ENCODE data around the gene SLC37A3.
"Not testable (repeated sequence)": the region's sequence is repeated elsewhere in the genome, so short reads cannot be mapped to it uniquely, and the experiment has no call there.

Gene SLC37A3

GRCh38 chr7:140415816-140416215, 17.5 kb upstream of the SLC37A3 start:
- H3K4me2 ChIP-seq (ENCODE audit: low read length, poor library complexity, severe bottlenecking); H3K9ac ChIP-seq (ENCODE audit: low read length); H3K4me1 ChIP-seq (ENCODE audit: control insufficient read depth, insufficient read depth, low read depth, low read length); H4K91ac ChIP-seq (ENCODE audit: low read length); H3K4me3 ChIP-seq (ENCODE audit: insufficient read depth in 1 of 2, low read depth in 1 of 2, low read length in 2 of 2); H3K14ac ChIP-seq (ENCODE audit: low read length in 2 of 2); H3K79me1 ChIP-seq (replicated peaks; ENCODE audit: low read length, poor library complexity, severe bottlenecking); H3K36me3 ChIP-seq (ENCODE audit: control insufficient read depth in 1 of 2, insufficient read depth in 2 of 2, low read depth in 1 of 2, low read length in 2 of 2); H2AFZ ChIP-seq (ENCODE audit: low read depth, low read length); H2AK5ac ChIP-seq (ENCODE audit: low read length, severe bottlenecking); H2BK120ac ChIP-seq (ENCODE audit: low read depth, low read length); DNase-seq; H3K27ac ChIP-seq (ENCODE audit: low read length, poor library complexity, severe bottlenecking); H3K23ac ChIP-seq (ENCODE audit: low read length in 2 of 2); H3K4ac ChIP-seq (ENCODE audit: low read depth in 1 of 2, low read length in 2 of 2); H2BK15ac ChIP-seq (ENCODE audit: low read depth, poor library complexity, severe bottlenecking); H2BK12ac ChIP-seq (ENCODE audit: low read length in 2 of 2); H3K9me3 ChIP-seq (ENCODE audit: control insufficient read depth, low read length); H4K8ac ChIP-seq (ENCODE audit: low read length); H2BK5ac ChIP-seq (ENCODE audit: low read depth, low read length, poor library complexity, severe bottlenecking); H3K18ac ChIP-seq (ENCODE audit: low read depth in 1 of 2, low read length in 2 of 2): not testable (repeated sequence)
- 85% methylated on average over 8 of the region's 9 CpGs for WGBS
- H3K27me3 ChIP-seq (ENCODE audit: control insufficient read depth in 1 of 2, insufficient read depth in 1 of 2, low read length in 2 of 2), result peaks cover 0 to 16% of the 10 kb centered on the region in 2 experiments

GRCh38 chr7:140415361-140415760, 17.0 kb upstream of the SLC37A3 start:
- Histone ChIP-seq H3K9ac (ENCODE audit: low read length) (no peak overlapping the region), H3K27me3 (ENCODE audit: control insufficient read depth in 1 of 2, insufficient read depth in 1 of 2, low read length in 2 of 2) (peaks cover 0 to 16% of the 10 kb centered on the region in 2 experiments), H2AK5ac (ENCODE audit: low read length, severe bottlenecking) (no peak overlapping the region), H3K14ac (ENCODE audit: low read length in 2 of 2) (no peak overlapping the region), H2BK15ac (ENCODE audit: low read depth, poor library complexity, severe bottlenecking) (no peak overlapping the region), H2BK120ac (ENCODE audit: low read depth, low read length) (no peak overlapping the region), H3K4me2 (ENCODE audit: low read length, poor library complexity, severe bottlenecking) (no peak overlapping the region), H2AFZ (ENCODE audit: low read depth, low read length) (no peak overlapping the region), H3K36me3 (ENCODE audit: control insufficient read depth in 1 of 2, insufficient read depth in 2 of 2, low read depth in 1 of 2, low read length in 2 of 2) (no peaks in the 10 kb centered on the region), H2BK12ac (ENCODE audit: low read length in 2 of 2) (no peak overlapping the region), H3K79me1 (replicated peaks; ENCODE audit: low read length, poor library complexity, severe bottlenecking) (no peaks in the 10 kb centered on the region), H3K23ac (ENCODE audit: low read length in 2 of 2) (no peak overlapping the region), H4K8ac (ENCODE audit: low read length) (no peak overlapping the region), H3K4me1 (ENCODE audit: control insufficient read depth, insufficient read depth, low read depth, low read length) (peaks cover 5% of the 10 kb centered on the region), H3K9me3 (ENCODE audit: control insufficient read depth, low read length) (no peaks in the 10 kb centered on the region), H3K4me3 (ENCODE audit: insufficient read depth in 1 of 2, low read depth in 1 of 2, low read length in 2 of 2) (no peak overlapping the region), H3K27ac (ENCODE audit: low read length, poor library complexity, severe bottlenecking) (no peak overlapping the region), H3K4ac (ENCODE audit: low read depth in 1 of 2, low read length in 2 of 2) (no peak overlapping the region), H2BK5ac (ENCODE audit: low read depth, low read length, poor library complexity, severe bottlenecking) (no peak overlapping the region), H4K91ac (ENCODE audit: low read length) (no peak overlapping the region), H3K18ac (ENCODE audit: low read depth in 1 of 2, low read length in 2 of 2) (no peak overlapping the region)
- WGBS, result 91% methylated on average over 3 of the region's 3 CpGs
- DNase-seq, result no peak

- peak overlapping the region; percentile 96 for H3K27ac ChIP-seq (ENCODE audit: low read length, poor library complexity, severe bottlenecking)
- no peak overlapping the region for H4K91ac ChIP-seq (ENCODE audit: low read length)
- H3K4me3 ChIP-seq (ENCODE audit: insufficient read depth in 1 of 2, low read depth in 1 of 2, low read length in 2 of 2), result no peak overlapping the region
- peak overlapping the region; percentile 37 for H3K4me2 ChIP-seq (ENCODE audit: low read length, poor library complexity, severe bottlenecking)
- peaks cover 14% of the 10 kb centered on the region for H3K4me1 ChIP-seq (ENCODE audit: control insufficient read depth, insufficient read depth, low read depth, low read length)
- H4K8ac ChIP-seq (ENCODE audit: low read length), result no peak overlapping the region
- peak overlapping the region; percentile 68 for H2BK5ac ChIP-seq (ENCODE audit: low read depth, low read length, poor library complexity, severe bottlenecking)
- H3K4ac ChIP-seq (ENCODE audit: low read depth in 1 of 2, low read length in 2 of 2), result no peak overlapping the region
- DNase-seq, result no peak
- no peak overlapping the region for H2BK15ac ChIP-seq (ENCODE audit: low read depth, poor library complexity, severe bottlenecking)
- no peak overlapping the region for H2AK5ac ChIP-seq (ENCODE audit: low read length, severe bottlenecking)
- H3K27me3 ChIP-seq (ENCODE audit: control insufficient read depth in 1 of 2, insufficient read depth in 1 of 2, low read length in 2 of 2), result peaks cover 0 to 14% of the 10 kb centered on the region in 2 experiments
- H2AFZ ChIP-seq (ENCODE audit: low read depth, low read length), result no peak overlapping the region
- no peak overlapping the region for H2BK12ac ChIP-seq (ENCODE audit: low read length in 2 of 2)
- H3K14ac ChIP-seq (ENCODE audit: low read length in 2 of 2), result no peak overlapping the region
- H3K36me3 ChIP-seq (ENCODE audit: control insufficient read depth in 1 of 2, insufficient read depth in 2 of 2, low read depth in 1 of 2, low read length in 2 of 2), result no peaks in the 10 kb centered on the region
- 43% methylated on average over 3 of the region's 3 CpGs for WGBS
- no peaks in the 10 kb centered on the region for H3K79me1 ChIP-seq (replicated peaks; ENCODE audit: low read length, poor library complexity, severe bottlenecking)
- H3K18ac ChIP-seq (ENCODE audit: low read depth in 1 of 2, low read length in 2 of 2), result no peak overlapping the region
- no peaks in the 10 kb centered on the region for H3K9me3 ChIP-seq (ENCODE audit: control insufficient read depth, low read length)
- H2BK120ac ChIP-seq (ENCODE audit: low read depth, low read length), result no peak overlapping the region
- no peak overlapping the region for H3K9ac ChIP-seq (ENCODE audit: low read length)
- no peak overlapping the region for H3K23ac ChIP-seq (ENCODE audit: low read length in 2 of 2)
These were observed 6.3 kb upstream of the SLC37A3 start for GRCh38 chr7:140404565-140405065.

- no peak for DNase-seq
- Histone ChIP-seq H3K4ac (ENCODE audit: low read depth in 1 of 2, low read length in 2 of 2) (no peak within 1 kb of the TSS), H3K36me3 (ENCODE audit: control insufficient read depth in 1 of 2, insufficient read depth in 2 of 2, low read depth in 1 of 2, low read length in 2 of 2) (no peaks in the 10 kb centered on the region), H3K27ac (ENCODE audit: low read length, poor library complexity, severe bottlenecking) (peak within 1 kb of the TSS; percentile 96), H2AK5ac (ENCODE audit: low read length, severe bottlenecking) (peak within 1 kb of the TSS; percentile 63), H3K9me3 (ENCODE audit: control insufficient read depth, low read length) (no peaks in the 10 kb centered on the region), H3K9ac (ENCODE audit: low read length) (no peak within 1 kb of the TSS), H2BK5ac (ENCODE audit: low read depth, low read length, poor library complexity, severe bottlenecking) (peak within 1 kb of the TSS; percentile 68), H2BK12ac (ENCODE audit: low read length in 2 of 2) (peak within 1 kb of the TSS in 1 of 2 experiments; percentile 25), H3K4me2 (ENCODE audit: low read length, poor library complexity, severe bottlenecking) (peak within 1 kb of the TSS; percentile 37), H2AFZ (ENCODE audit: low read depth, low read length) (peak within 1 kb of the TSS; percentile 2), H3K18ac (ENCODE audit: low read depth in 1 of 2, low read length in 2 of 2) (peak within 1 kb of the TSS in 1 of 2 experiments; percentile 53), H3K27me3 (ENCODE audit: control insufficient read depth in 1 of 2, insufficient read depth in 1 of 2, low read length in 2 of 2) (peaks cover 0 to 14% of the 10 kb centered on the region in 2 experiments), H4K91ac (ENCODE audit: low read length) (peak within 1 kb of the TSS; percentile 28), H3K14ac (ENCODE audit: low read length in 2 of 2) (no peak within 1 kb of the TSS), H3K79me1 (replicated peaks; ENCODE audit: low read length, poor library complexity, severe bottlenecking) (no peaks in the 10 kb centered on the region), H2BK120ac (ENCODE audit: low read depth, low read length) (no peak within 1 kb of the TSS), H3K4me1 (ENCODE audit: control insufficient read depth, insufficient read depth, low read depth, low read length) (peaks cover 14% of the 10 kb centered on the region), H2BK15ac (ENCODE audit: low read depth, poor library complexity, severe bottlenecking) (no peak within 1 kb of the TSS), H4K8ac (ENCODE audit: low read length) (peak within 1 kb of the TSS; percentile 36), H3K4me3 (ENCODE audit: insufficient read depth in 1 of 2, low read depth in 1 of 2, low read length in 2 of 2) (peak within 1 kb of the TSS; percentile 8 to 39), H3K23ac (ENCODE audit: low read length in 2 of 2) (peak within 1 kb of the TSS in 1 of 2 experiments; percentile 81)
- 15% methylated on average over 19 of the region's 22 CpGs for WGBS
These were observed 5.7 kb upstream of the SLC37A3 start, which contains the start of gene RAB19 for GRCh38 chr7:140403878-140404564. Gene RAB19, plus strand, starts transcription at chr7:140404058. Its CDS starts 3,589 bp downstream, at chr7:140407647.

All from mesenchymal stem cell (in vitro differentiated cells and primary cell).